GM15510 (cell line): ENCODE measurements around the gene ARHGAP44.

Experiments
- POLR2A ChIP-seq: IDR thresholded peaks from 3 replicates; pipeline ENCODE4 v1.6.1; 2011; ENCODE audit warnings: borderline replicate concordance; ENCODE audit not compliant: insufficient read length; ENCODE audit errors: extremely low read depth

ARHGAP44 gene

DNA sequence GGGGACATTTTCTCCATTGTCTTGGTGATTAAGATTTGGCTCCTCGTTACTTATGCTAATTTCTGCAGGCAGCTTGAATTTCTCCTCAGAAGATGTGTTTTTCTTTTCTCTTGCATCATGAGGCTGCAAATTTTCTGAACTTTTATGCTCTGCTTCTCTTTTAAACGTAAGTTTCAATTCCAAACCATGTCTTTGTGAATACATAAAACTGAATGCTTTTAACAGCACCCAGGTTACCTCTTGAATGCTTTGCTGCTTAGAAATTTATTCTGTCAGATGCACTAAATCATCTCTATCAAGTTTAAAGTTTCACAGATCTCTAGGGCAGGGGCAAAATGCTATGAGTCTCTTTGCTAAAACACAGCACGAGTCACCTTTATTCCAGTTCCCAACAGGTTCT lies 19.4 kb downstream of the ARHGAP44 start:
- no peak for TF ChIP-seq POLR2A

DNA sequence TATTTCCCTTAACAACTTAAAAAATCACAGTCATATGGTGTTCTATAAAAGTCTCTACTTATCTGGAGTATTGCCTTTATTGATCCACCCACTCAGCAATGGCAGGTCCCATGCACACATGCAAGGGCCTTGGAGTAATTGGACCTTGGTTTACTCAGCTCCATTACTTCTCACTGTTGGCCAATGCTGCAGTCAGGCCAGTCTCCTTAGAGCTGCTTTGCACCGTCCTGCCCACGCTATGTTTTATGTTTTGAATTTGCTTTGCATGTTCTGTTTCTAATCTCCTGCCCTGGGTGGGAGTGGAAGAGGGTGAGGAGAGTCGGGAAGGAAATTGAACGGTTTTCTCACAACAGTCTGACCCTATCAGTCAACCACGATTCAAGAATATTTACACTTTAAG lies 23.6 kb downstream of the ARHGAP44 start:
- no peak for TF ChIP-seq POLR2A

DNA sequence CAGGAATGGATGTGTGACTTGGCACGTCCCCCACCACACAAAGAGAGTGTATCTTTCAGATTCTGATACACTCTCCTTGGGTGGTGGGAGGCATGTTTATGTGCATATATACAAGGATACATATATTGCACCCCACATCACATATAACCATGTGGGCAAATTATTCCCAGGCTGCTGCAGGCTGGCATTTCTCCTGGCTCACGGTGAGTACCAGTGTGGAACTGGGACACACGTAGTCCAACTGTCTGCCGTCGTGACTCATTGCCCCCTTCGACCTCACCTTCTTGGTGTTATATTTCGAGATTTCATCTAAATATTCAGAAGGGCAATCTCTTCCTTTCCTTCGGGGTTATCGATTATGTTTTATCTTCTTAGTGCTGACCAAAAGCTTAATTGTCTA lies 24.4 kb downstream of the ARHGAP44 start:
- no peak for TF ChIP-seq POLR2A

DNA sequence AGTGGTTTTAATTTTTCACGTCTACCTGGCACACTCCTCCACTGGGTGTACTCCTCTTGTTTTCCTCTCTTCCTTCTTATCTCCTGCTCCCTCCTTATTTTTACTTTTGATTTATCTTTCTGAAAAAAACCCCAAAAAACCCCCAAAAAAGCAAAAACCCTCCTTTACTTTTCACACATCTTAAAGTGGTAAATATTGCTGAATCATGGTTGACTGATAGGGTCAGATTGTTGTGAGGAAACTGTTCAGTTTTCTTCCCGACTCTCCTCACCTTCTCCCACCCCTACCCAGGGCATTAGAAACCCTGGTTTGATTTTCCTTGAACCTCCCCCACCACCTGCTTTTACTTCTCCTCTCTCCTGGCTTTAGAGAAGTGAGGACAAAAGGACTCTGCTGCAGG lies 25.4 kb downstream of the ARHGAP44 start:
- TF ChIP-seq POLR2A = no peak

DNA sequence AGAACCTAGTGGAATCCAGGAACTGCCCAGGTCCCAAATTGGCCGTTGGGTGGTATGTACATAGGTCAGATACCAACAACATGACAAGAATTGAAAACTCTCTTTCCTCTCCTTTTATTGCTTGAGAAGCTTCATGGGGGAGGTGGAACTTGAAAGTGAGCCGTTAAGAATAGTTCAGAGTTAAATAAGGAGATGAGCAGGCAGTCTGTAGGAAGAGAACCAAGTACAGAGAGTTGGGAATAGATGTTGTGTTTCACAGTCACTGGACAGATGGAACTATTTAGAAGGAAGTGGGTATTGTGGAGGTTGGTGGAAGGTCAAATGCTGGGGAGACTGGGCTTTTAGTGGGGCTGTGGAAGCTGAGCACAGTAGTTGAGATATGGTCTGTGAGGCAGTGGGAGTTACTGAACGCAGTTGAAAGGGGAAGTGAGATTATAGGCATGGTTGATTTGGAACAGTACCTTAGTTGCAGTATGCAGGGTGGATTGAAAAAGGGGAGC lies 26.4 kb downstream of the ARHGAP44 start:
- no peak for TF ChIP-seq POLR2A

DNA sequence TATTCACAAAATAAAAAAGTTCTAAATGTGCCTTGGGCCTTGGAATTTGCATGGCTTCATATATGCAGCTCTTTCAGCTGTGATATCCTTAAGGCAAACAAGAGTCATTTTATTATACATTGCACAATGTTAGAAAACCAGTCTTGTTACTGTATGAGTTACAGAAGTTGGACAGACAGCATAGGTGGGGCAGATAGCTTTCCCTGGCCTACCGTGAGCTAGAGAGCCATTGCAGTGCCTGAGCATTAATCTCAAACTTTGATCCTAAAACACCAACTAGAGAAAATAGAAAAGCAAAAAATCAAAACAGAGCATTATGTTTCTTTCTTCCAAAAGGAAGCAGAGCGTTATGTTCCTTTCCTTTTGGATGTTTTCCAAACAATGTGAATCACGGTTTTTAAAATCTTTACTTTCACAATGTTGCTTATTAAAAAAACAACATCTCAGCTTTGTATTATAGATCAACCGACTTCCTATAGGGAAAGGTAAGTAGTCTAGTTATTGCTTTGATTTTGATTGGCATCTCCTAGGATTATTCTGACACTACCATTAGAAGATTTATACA lies 32.2 kb downstream of the ARHGAP44 start:
- TF ChIP-seq POLR2A = no peak

DNA sequence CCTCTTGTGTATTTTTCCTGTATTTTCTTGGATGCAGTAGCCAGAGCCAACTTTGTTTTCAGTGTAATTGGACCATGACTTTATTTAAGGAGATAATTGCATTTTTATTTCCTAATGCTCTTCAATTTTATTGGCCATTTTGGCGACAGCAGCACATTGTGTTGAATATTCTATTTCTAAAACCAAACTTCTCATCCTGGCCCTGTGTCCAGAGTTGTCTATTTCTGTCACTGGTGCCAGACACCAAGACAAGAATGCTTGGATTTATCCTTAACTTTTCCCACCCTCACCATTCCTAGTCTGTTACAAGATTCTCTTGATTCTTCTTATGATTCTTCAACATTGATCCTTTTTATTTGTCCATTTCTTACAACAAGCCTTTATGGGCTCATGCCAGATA lies 37.1 kb downstream of the ARHGAP44 start:
- no peak for TF ChIP-seq POLR2A

DNA sequence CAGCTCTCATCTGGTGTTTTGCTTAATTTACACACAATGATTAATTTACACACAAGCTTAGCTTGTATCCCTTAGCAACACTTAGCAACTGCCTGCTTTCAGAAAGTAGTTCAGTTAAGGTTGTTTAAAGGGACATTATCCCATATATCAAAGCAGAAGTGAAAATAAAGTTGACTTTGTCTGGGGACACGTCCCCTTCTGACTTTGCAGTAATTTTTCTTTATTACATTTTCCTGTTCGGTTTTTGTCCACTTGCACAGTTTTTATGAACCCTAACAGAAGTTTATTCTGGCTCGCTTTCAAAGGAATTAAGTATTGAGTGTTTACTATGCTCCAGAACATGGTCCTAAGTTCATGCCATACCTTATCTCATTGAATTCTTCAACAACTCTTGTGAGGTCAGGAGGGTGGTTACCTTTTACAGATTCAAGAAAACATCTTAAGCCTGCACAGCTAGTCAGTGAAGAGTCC lies 41.5 kb downstream of the ARHGAP44 start:
- TF ChIP-seq POLR2A = no peak

DNA sequence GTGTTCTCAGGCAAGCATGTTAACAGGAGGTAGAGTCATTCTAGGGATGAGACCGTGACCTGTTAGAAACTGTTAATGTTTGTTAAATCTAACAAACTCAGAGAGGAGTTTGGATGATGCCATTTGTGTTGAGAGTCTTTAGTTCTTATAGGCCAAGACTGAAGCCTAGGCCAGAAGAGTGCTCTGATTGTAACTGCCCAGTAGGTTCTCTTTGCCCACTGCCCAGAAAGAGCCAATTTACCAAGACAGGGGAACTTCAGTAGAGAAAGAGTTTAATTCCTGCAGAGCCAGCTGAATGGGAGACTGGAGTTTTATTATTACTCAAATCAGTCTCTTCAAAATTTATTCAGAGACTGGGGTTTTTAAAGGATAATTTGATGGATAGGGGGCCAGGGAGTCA lies 42.5 kb downstream of the ARHGAP44 start:
- no peak for TF ChIP-seq POLR2A

DNA sequence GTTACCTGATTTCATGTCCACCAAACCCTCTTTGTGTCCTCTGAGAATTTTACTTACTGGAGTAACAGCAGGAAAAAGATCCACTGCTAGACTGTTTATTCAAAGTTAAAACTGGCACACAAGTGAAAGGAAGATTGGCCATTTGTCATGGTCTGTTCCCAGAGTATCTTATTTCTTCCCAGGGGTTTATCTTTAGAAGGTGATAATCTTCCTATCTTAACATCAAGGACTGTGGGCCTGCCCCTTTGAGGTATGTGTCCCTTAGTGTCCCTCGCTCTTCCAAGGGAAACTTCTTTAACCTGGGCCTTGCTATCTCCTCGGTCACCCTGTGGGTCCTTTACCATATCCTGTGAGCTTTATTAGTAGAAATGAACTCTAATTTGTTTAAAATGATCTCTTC lies 49.7 kb downstream of the ARHGAP44 start:
- no peak for TF ChIP-seq POLR2A

DNA sequence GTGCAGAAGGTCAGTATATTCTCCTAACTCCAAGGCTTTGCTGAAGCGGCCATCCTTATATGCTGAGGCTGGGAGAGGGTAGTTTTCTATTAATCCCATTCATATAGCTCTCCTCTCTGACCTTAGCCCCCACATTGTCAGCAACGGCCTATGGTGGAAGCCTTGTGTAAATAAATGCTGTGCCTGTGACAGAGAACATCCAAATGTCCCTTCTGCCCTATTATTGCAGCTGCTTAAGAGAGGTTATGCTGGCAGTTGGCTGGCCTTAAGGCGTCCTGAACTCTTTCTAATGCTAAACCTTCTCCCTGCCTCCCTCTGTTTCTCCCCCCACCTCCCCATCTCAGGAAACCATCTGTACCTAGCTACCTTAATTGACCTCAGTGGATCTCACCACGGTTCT lies 53.6 kb downstream of the ARHGAP44 start:
- TF ChIP-seq POLR2A = no peak

DNA sequence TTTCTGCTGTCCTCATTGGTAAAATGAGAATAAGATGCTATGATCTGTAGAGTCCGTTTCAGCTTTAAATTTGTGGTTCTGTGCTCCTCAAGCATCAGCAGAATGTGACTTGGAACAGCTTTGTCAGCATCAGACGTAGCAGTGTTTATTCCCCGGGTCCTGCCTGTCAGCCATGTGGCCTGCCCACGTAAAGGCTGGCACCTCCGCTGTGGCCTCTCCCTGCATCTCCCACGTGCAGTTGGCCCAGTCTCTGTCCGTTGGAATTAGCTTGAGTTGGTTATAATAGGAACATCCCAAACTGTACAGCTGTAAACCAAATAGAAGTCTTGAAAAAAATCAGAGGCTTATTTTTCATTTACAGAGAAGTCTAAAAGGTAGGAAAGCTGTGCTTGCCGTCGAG lies 61.7 kb downstream of the ARHGAP44 start:
- TF ChIP-seq POLR2A = no peak

DNA sequence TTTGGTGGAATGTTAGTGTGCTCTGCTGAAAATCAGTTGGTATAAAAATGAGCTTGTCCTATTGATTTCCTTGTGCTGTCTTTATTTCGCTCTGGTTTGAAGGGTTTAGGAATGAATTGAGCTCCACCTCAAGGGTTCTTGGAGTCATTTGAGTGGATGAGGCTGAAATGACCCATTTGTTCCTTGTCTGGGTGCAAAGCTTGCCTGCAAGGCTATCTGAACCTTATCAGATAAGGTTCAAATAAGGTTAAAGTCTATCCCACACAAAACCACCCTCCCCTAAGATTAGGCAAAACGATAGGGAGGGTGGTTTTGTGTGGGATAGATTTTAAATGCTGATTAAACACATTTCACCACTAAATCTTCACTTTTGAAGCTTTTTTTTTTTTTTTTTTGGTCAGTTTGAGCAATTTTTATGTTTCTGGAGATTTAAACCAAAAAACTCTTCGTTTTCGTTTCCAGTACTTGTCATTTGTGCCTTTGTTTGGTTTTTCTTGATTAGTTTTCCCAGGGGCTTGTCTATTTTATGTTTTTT lies 62.7 kb downstream of the ARHGAP44 start:
- no peak for TF ChIP-seq POLR2A

DNA sequence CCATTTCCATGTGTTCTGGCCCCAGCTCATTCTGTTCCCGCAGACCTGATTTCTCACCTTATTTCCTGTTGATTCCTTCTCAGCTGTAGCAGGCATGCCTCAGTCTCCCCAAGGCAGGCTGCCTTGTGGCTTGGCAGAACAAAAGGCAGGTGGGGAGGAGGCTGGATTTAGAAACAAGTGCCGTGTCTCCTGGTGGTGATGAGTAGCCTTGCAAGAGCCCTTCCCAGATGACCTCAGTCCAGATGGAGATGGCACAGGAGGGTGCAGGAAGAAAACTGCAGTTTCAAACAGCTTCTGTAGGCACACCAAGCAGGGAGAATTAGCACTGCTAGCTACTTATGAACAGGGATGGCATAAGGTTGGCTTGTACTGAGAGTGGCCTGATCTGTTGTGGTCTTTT lies 64.6 kb downstream of the ARHGAP44 start:
- no peak for TF ChIP-seq POLR2A

DNA sequence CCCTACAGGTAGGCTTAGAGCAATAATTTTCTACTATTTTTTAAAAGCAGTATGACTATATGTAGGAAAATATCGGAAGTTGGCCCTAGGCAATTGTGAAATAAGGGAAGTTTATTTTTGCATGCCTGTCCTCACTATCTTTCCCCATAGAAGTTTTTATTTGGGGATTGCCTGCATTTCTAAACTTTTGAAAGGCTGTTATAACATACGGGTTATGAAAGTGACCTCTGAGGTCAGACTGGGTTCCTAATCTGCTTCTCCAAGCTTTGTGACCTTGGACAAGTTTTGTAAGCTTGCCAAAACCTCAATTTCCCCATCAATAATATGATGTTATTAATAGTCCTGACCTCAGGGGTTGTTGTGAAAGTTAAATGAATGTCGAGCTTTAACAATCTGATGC lies 67.1 kb downstream of the ARHGAP44 start:
- TF ChIP-seq POLR2A = no peak

DNA sequence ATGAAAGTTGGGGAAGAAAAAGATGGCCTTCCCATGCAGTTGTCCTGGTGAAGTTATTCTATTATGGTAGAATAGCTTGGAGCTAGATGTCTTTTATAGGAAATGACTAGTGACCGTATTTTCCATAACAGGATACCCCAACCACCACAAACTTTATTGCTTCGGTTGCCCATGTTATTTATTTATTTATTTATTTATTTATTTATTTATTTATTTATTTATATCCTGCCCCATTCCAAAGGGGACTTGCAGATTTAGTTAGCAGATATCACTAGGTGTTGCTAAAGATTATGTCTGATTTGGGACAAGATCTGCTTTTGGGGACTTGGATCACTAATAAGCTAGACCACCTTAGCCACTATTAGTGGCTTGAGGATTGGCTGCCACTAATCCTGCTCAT lies 68.3 kb downstream of the ARHGAP44 start:
- TF ChIP-seq POLR2A = no peak

DNA sequence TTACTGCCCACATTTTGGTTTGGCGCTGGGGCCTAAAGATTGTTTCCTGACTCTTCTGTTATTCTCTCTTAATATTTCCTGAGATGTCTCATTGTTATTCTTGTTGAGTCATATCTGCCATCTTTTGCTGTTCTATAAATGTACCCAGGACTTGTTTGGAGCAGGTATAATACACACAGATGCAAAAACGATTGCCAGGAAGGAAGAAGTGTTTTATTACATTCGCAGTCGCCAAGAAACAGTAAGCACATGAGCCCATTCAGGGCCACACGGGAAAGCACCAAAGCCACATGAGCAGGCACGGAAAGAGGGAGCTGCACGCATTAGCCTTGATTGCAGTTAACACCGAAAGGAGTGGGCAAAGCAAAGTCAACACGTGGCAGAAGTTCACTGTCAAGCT lies 70.2 kb downstream of the ARHGAP44 start:
- TF ChIP-seq POLR2A = no peak

DNA sequence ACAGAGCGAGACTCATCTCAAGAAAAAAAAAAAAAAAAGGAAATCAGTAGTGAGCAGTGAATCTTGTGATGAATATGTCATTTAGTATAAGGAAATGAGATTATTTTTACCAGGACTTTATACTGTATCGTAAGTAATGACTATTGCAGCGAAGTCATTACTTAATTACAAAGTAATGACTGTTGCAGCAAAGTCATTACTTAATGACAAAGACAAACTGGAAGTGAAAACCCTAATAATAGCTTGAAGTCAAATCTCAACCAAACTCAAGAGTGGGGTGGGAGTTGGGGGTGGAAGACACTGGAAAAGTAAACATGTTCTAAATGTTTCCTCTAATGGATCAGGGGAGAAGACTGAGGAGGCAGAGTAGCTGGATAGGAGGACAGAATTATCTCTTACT lies 76.5 kb downstream of the ARHGAP44 start:
- TF ChIP-seq POLR2A = no peak

DNA sequence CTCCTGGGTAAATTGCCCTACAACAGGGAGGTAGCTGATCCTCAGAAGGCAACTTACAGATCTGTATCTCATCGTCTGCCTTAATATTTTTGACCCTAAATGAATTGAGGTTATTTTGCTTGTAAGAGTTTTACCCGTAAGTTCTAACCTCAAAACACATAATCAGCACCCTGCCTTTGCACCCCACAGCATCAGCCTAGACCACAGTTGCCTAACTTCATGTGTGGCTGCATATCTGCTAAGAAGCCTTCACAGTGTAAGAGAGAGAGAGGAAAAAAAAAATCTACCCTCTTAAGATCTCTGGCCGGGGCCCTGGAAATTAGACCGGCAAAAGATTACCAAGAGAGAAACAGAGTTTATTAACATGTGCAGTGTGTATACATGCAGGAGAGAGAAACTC lies 76.9 kb downstream of the ARHGAP44 start:
- no peak for TF ChIP-seq POLR2A
